HepG2 (cell line): Measurements from ENCODE around the gene DND1. TPM values are rescaled to one million over a fixed set of nuclear protein-coding genes. Genes with fewer than 3 reads are reported as not detected.

Source experiments
- E2F5 ChIP-seq: sonication (generic); formaldehyde crosslinking; conservative IDR thresholded peaks from 2 replicates; pipeline ENCODE4 v1.4.0; 2020; ENCODE audit warnings: missing genetic modification reagents
- HHEX ChIP-seq: IDR thresholded peaks from 2 replicates; pipeline ENCODE4 v1.6.1; 2016; ENCODE audit warnings: control low read depth
- HINFP ChIP-seq: sonication (generic); formaldehyde crosslinking; IDR thresholded peaks from 2 replicates; pipeline ENCODE4 v1.4.0; 2020; ENCODE audit warnings: low read depth, mild to moderate bottlenecking, missing genetic modification reagents
- JUND ChIP-seq: sonication (generic); formaldehyde crosslinking; IDR thresholded peaks from 2 replicates; pipeline ENCODE4 v1.8.0; 2022; ENCODE audit warnings: mild to moderate bottlenecking, missing genetic modification reagents
- NBN ChIP-seq: fragments of 450-650 bp; conservative IDR thresholded peaks from 2 replicates; pipeline ENCODE4 v1.6.1; 2017
- NFE2 ChIP-seq: sonication (generic); formaldehyde crosslinking; IDR thresholded peaks from 2 replicates; pipeline ENCODE4 v1.4.0; 2020; ENCODE audit warnings: missing genetic modification reagents
- NR2C2 ChIP-seq: sonication (generic); formaldehyde crosslinking; IDR thresholded peaks from 2 replicates; pipeline ENCODE4 v1.4.0; 2020; ENCODE audit warnings: missing genetic modification reagents, mild to moderate bottlenecking, moderate library complexity, borderline replicate concordance
- SNAI1 ChIP-seq: sonication (generic); formaldehyde crosslinking; IDR thresholded peaks from 2 replicates; pipeline ENCODE4 v1.5.0; 2020; ENCODE audit warnings: mild to moderate bottlenecking, missing genetic modification reagents, borderline replicate concordance
- TOPORS ChIP-seq: sonication (generic); formaldehyde crosslinking; IDR thresholded peaks from 2 replicates; pipeline ENCODE4 v1.8.0; 2023; ENCODE audit warnings: mild to moderate bottlenecking, missing genetic modification reagents
- YY1 ChIP-seq: IDR thresholded peaks from 2 replicates; pipeline ENCODE4 v1.6.1; 2011; ENCODE audit warnings: low read length, low read depth, moderate library complexity, mild to moderate bottlenecking; ENCODE audit not compliant: insufficient read depth, insufficient replicate concordance
- ZBTB14 ChIP-seq: sonication (generic); formaldehyde crosslinking; IDR thresholded peaks from 2 replicates; pipeline ENCODE4 v1.4.0; 2020; ENCODE audit warnings: missing genetic modification reagents
- ZFY ChIP-seq: sonication (generic); formaldehyde crosslinking; IDR thresholded peaks from 2 replicates; pipeline ENCODE4 v1.4.0; 2020; ENCODE audit warnings: missing genetic modification reagents
- ZIK1 ChIP-seq: sonication (generic); formaldehyde crosslinking; IDR thresholded peaks from 2 replicates; pipeline ENCODE4 v1.5.0; 2020; ENCODE audit warnings: mild to moderate bottlenecking, low read depth, missing genetic modification reagents, borderline replicate concordance
- ZNF180 ChIP-seq: sonication (generic); formaldehyde crosslinking; IDR thresholded peaks from 2 replicates; pipeline ENCODE4 v1.4.0; 2020; ENCODE audit warnings: low read depth, missing genetic modification reagents, borderline replicate concordance
- ZNF281 ChIP-seq: sonication (generic); formaldehyde crosslinking; IDR thresholded peaks from 2 replicates; pipeline ENCODE4 v1.4.0; 2020; ENCODE audit warnings: missing genetic modification reagents, borderline replicate concordance
- ZNF460 ChIP-seq: sonication (generic); formaldehyde crosslinking; IDR thresholded peaks from 2 replicates; pipeline ENCODE4 v1.5.1; 2020; ENCODE audit warnings: missing genetic modification reagents, mild to moderate bottlenecking, borderline replicate concordance
- ZNF513 ChIP-seq: sonication (generic); formaldehyde crosslinking; conservative IDR thresholded peaks from 2 replicates; pipeline ENCODE4 v1.5.0; 2020; ENCODE audit warnings: missing genetic modification reagents
- ZNF570 ChIP-seq: sonication (generic); formaldehyde crosslinking; IDR thresholded peaks from 2 replicates; pipeline ENCODE4 v1.4.0; 2020; ENCODE audit warnings: mild to moderate bottlenecking, missing genetic modification reagents, borderline replicate concordance
- ZNF616 ChIP-seq: sonication (generic); formaldehyde crosslinking; IDR thresholded peaks from 2 replicates; pipeline ENCODE4 v1.5.0; 2020; ENCODE audit warnings: low read depth, mild to moderate bottlenecking, missing genetic modification reagents
- ZNF724P ChIP-seq: sonication (generic); formaldehyde crosslinking; IDR thresholded peaks from 2 replicates; pipeline ENCODE4 v1.8.0; 2022; ENCODE audit warnings: missing genetic modification reagents, borderline replicate concordance
- polyA plus RNA-seq, 8 experiments: library from polyadenylated mRNA; depleted of rRNA in 3 of 8; stranded (reverse) in 7 of 8; unstranded in 1 of 8; fragments of >200 nt; fragmentation: Illumina TruSeq in 4 of 8; extraction: Trizol in 4 of 8; gene quantifications; 2 replicates each; pipeline versions ENCODE4 v1.2.1 to v1.2.3, GENCODE V29; 2011 to 2016; ENCODE audit warnings: low read depth in 4 of 8, missing spikeins in 1 of 8, mixed read lengths in 1 of 8; ENCODE audit not compliant: insufficient read depth in 1 of 8
- total RNA-seq, 5 experiments: library from RNA; depleted of rRNA; stranded (reverse); fragments of >200 nt; fragmentation: Illumina TruSeq; extraction: Trizol; gene quantifications; 2 replicates each; pipeline ENCODE4 v1.2.3, GENCODE V29; 2016; ENCODE audit warnings: low read depth in 1 of 5

Gene DND1
- total and polyA plus RNA-seq, 2 of the 13 experiments (the other 11 are each of a cell fraction or from before 2014, with no cell fraction given), result 0.48 to 0.55 TPM

- TF ChIP-seq ZNF180 (CRISPR knock-in tag), result no peak
- TF ChIP-seq NR2C2 (CRISPR knock-in tag), result peak; percentile 55; the same call in 1 of the 2 replicates
- TF ChIP-seq HINFP (CRISPR knock-in tag), result 0 out of 2 replicates have a peak, but pooled peaks have one; percentile 39
- TF ChIP-seq YY1, result peak; percentile 51
- no peak for TF ChIP-seq ZNF513 (CRISPR knock-in tag)
- peak; percentile 61 for TF ChIP-seq ZNF724P (CRISPR knock-in tag)
- TF ChIP-seq JUND (CRISPR knock-in tag), result no peak
- TF ChIP-seq ZFY (CRISPR knock-in tag), result peak; percentile 58; the same call in 1 of the 2 replicates
- no peak for TF ChIP-seq TOPORS (CRISPR knock-in tag)
- TF ChIP-seq ZIK1 (CRISPR knock-in tag), result no peak
- TF ChIP-seq SNAI1, result peak; percentile 28; the same call in 1 of the 2 replicates
- peak; percentile 7; the same call in 1 of the 2 replicates for TF ChIP-seq ZNF281 (CRISPR knock-in tag)
- 0 out of 2 replicates have a peak, but pooled peaks have one; percentile 34 for TF ChIP-seq ZNF570
- TF ChIP-seq ZNF460 (CRISPR knock-in tag), result no peak; the same call in 1 of the 2 replicates
- TF ChIP-seq NBN, result no peak
- no peak for TF ChIP-seq ZBTB14 (CRISPR knock-in tag)
- no peak for TF ChIP-seq ZNF616 (CRISPR knock-in tag)
- TF ChIP-seq E2F5 (CRISPR knock-in tag), result peak; percentile 70
- TF ChIP-seq HHEX (CRISPR knock-in tag), result peak; percentile 57; the same call in 1 of the 2 replicates
- TF ChIP-seq NFE2 (CRISPR knock-in tag), result no peak
Measured at GRCh38 chr5:140639148-140639981, 34.0 kb downstream of the DND1 start, which contains the start of gene TMCO6 (continued).
